22Rv1 (cell line): ENCODE measurements around the gene CDC34.

Experiments used
- CTCF ChIP-seq: fragments of 450-650 bp; IDR thresholded peaks from 2 replicates; pipeline ENCODE4 v1.5.1; 2017; ENCODE audit warnings: mild to moderate bottlenecking
- ZFX ChIP-seq: fragments of 450-650 bp; IDR thresholded peaks from 2 replicates; pipeline ENCODE4 v1.6.1; 2017; ENCODE audit warnings: antibody characterized with exemption, borderline replicate concordance

GRCh38 chr19:574658-575526, 43.3 kb downstream of the CDC34 start:
- TF ChIP-seq CTCF: no peak
- TF ChIP-seq ZFX: no peak
